ENCODE results near the gene GAL3ST3.
A peak's percentile ranks its signal among the peaks of the same experiment; 100 is the strongest.
"Not testable (repeated sequence)": the region's sequence is repeated elsewhere in the genome, so short reads cannot be mapped to it uniquely, and the experiment has no call there.

Gene GAL3ST3

GRCh38 chr11:66012946-66013761 is 35.8 kb downstream of the GAL3ST3 start:
- DNase-seq (ENCODE audit: low read depth in 2 of 2): no peak

DNA sequence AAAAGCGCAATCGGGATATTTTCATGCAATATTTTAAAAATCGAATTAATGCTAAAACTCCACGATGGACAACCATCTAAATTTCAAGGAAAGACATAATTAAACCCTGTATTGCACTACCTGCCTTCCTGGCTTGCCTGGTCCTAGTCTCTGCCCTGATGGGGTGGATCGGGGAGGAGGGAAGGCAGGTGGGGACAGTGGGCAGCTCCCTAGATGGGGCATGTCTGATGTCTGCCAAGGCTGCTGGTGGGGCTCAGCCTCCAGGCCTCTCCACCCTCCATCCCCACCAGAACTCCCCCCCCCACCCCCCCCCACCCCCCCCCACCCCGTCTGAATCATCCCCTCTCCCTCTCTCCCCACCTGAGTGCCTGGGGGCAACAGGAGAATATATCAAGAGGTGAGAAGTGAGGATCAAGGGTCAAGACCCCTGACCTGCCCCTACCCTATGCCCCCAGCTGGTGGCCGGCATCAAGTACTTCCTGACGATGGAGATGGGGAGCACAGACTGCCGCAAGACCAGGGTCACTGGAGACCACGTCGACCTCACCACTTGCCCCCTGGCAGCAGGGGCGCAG is 36.5 kb downstream of the GAL3ST3 start:
- no peak for DNase-seq (ENCODE audit: low read depth in 2 of 2)

GRCh38 chr11:66011785-66012303 is 37.1 kb downstream of the GAL3ST3 start, which contains the start of gene CST6:
CST6 (plus strand) TSS chr11:66012008; CDS start chr11:66012045, 37 bp downstream.
- DNase-seq (ENCODE audit: low read depth in 2 of 2): no peak

DNA sequence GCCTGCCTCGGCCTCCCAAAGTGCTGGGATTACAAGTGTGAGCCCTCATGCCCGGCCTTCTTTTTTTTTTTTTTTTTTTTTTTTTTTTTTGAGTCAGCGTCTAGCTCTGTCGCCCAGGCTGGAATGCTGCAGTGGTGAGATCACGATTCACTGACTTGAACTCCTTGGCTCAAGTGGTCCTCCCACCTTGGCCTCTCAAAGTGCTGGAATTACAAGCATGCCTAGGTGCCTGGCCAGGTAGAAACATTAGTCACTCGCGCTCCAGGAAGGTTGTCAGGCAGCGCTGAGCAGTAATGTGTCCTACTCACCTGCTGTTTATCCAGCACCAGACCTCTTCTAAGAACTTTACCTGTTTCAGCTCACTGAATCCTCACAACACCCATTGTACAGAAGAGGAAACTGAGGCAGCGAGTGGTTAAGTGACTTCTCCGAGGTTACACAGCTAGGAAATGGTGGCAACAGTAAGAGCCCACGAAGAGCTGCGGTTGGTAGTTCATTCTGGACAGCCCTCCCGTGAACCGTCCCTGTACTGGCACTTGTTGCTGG is 37.6 kb downstream of the GAL3ST3 start:
- no peak for DNase-seq (ENCODE audit: low read depth in 2 of 2)

DNA sequence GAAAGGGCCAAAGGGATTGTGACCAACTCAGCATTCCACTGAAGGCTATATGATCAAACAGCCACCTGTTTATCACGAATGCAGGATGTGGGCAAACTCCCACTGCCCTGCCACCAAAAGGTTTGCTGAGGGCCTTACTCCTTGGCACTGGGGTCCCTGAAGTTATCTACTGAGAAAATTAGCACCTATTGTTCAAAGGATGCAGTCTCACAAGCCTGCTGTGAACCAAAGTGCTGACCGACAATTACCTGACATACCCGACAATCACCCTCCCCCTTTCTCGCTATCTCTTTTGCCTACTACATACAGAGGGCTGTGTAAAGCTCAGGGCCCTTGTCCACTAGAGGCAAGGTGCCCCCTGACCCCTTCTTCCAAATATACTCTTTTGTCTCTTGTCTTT is 38.9 kb downstream of the GAL3ST3 start:
- not testable (repeated sequence) for DNase-seq (ENCODE audit: low read depth in 2 of 2)

DNA sequence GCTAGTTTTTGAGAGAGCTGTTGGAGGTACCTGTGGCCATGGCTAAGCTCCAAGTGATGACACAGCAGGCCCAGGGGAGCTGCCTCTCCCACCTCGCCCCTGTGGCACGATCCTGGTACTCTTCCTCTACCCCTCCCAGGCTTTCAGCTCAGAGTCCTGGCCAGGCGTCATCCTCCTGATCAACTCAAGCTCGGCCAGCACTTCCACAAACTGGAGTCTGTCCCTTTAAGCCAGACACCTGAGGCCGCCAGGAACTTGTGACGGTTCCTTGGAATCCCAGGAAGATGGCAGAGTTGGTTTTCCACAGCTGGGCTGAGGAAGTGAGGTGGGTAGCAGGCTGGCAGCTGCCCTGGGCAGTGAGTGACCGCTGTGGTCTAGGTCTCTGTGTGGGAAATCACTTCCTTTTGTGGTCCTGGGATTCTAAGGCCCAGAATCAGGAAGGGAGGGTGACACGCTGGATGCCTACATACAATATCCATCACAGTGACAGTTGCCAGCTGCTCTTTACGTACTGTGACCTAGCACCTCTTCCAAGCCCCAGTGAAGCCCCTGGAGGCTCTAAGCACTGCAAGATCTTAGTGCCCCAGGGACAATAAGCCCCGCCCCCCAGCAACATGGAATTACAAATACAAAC is 40.4 kb downstream of the GAL3ST3 start:
- no peak for DNase-seq (ENCODE audit: low read depth in 2 of 2)

DNA sequence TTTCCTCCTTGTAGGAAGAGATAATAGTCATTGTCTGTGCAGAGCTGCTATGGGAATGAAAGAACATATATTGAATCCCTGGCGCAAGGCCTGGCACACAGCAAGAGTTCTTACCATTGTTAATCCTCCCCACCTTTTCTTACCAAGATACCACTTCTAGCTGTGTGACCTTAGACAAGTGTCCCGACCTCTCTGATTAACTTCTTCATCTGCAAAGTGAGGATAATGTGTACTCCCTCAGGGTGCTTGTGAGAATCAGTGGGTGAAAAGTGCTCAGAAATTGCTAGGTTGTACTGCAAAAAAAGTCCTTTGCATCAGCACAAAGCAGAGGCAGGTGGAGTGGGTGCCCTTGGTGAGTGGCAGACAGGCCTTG is 40.9 kb downstream of the GAL3ST3 start:
- no peak for DNase-seq (ENCODE audit: low read depth in 2 of 2)

DNA sequence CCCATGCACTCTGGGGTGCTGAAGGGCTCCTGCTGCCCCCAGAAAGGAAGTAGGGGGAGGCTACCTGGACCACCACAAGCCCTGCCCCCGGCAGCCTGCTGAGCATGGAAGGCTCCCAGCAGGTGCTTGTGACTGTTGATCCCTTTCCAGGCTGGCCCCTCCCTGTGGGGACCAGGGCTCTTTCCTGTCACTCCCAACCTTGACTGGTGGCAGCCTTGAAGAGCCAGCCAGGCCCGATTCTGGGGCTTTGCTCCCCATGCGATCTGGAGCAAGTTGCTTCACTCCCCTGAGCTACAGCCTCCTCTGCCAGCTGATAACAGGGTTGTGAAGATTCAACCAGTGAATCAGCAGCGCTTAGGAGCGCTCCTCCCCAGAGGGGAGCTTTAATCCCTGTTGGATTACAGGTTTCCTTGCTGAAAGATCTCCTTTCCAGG is 41.7 kb downstream of the GAL3ST3 start:
- DNase-seq (ENCODE audit: low read depth in 2 of 2): no peak

GRCh38 chr11:66006891-66007176 is 42.1 kb downstream of the GAL3ST3 start:
- DNase-seq (ENCODE audit: low read depth in 2 of 2): no peak

GRCh38 chr11:66006134-66006890 is 42.6 kb downstream of the GAL3ST3 start:
- DNase-seq (ENCODE audit: low read depth in 2 of 2): no peak

DNA sequence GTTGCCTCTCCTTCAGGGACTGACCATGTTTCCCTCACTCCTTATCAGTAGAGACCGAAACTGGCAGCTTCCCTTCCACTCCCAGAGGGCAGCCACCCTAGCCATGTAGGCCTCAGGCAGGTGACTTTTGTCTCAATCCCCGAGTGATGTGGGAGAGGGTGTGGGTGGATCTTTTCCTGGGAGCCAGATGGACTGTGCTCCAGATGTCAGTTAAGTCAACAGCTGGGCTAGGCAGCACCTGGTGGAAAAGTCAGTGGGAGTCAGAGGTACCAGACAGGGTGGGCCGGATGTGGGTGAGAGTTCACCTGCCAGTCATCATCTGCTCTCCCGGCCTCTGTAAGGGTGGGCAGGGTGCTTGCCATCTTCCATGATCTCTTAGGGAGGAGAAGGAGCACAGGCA is 44.8 kb downstream of the GAL3ST3 start:
- no peak for DNase-seq (ENCODE audit: low read depth in 2 of 2)

GRCh38 chr11:66003291-66003690 is 45.7 kb downstream of the GAL3ST3 start:
- no peak for DNase-seq (ENCODE audit: low read depth in 2 of 2)

DNA sequence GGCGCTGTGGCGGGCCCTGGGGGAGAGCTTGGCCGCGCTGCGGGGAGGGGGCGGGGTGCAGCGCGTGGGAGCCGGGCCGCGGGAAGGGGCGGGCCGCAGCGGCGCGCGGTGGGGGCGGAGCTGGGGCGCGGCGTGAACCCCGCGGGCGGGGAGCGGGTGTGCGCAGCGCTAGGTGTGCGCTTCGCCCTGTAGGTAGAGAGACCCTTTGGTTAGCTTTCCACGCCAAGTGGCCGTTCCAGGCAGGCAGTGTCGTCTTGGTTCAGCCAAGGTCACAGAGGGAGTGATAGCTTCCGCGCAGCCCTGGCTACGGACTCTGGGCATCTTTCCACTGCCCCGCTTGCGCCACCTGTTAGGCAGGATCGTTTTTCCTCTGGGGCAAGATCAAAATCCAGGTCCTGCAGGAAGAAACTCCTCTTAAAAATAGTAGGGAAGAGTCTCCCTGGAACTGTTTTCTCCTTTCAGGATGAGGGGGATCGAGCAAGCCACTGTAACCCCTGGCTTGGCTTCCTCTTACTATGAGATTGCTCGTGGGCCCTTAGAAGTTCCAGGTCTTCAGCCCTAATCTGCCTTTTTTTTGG is 46.2 kb downstream of the GAL3ST3 start:
- DNase-seq (ENCODE audit: low read depth in 2 of 2): peak in 1 of 2 experiments; percentile 49

GRCh38 chr11:66001942-66002647 is 46.9 kb downstream of the GAL3ST3 start, which contains the start of the genes BANF1 and EIF1AD:
BANF1 (plus strand) TSS chr11:66002503; CDS start chr11:66003251, 748 bp downstream.
EIF1AD (minus strand) TSS chr11:66002157; CDS start chr11:66000389, 1,768 bp downstream.
- DNase-seq (ENCODE audit: low read depth in 2 of 2): peak; percentile 89

- DNase-seq (ENCODE audit: low read depth in 2 of 2): no peak
Observed at GRCh38 chr11:65997286-65997685, 51.7 kb downstream of the GAL3ST3 start.

- DNase-seq (ENCODE audit: low read depth in 2 of 2): no peak
Observed at GRCh38 chr11:65992056-65992455, 56.9 kb downstream of the GAL3ST3 start.
